ENCODE measurements around the gene DYRK3.

GRCh38 chr1:206696812-206697585 is 61.7 kb downstream of the DYRK3 start:
- TF ChIP-seq POLR2A (IDR thresholded peaks at IDR 0.05) (no peak), CTCF (IDR thresholded peaks at IDR 0.05) (no peak)

All from stomach (tissue), 4 donors.